H1 (cell line): ENCODE measurements around the gene CD96. TPM values are rescaled to one million over a fixed set of nuclear protein-coding genes. Genes with fewer than 3 reads are reported as not detected.

Experiments used
- CTCF ChIA-PET: fragments of 300-600 bp; sonication (Branson Sonifier 250); formaldehyde crosslinking; loops from one replicate; lab custom pipeline; 2021; ENCODE audit not compliant: partially characterized antibody; lab: Charles Lee
- POLR2A ChIA-PET: fragments of 300-600 bp; sonication (Branson Sonifier 250); formaldehyde crosslinking; loops from one replicate; lab custom pipeline; 2021; ENCODE audit warnings: inconsistent platforms; ENCODE audit not compliant: partially characterized antibody; lab: Charles Lee
- DNase-seq, 2 experiments: peaks; one replicate each; pipeline versions ENCODE4 v3.0.0 to v3.0.0-alpha.2; 2010 to 2022; ENCODE audit warnings: low spot score in 2 of 2, low read depth in 1 of 2, mixed read lengths in 1 of 2
- FAIRE-seq: peaks from 2 replicates; lab custom pipeline; 2011; peaks lifted over from hg19 to GRCh38; lab: Jason Lieb, UNC
- H2AFZ ChIP-seq: 2 replicates; pipeline ENCODE4 v1.8.1; 2012; ENCODE audit warnings: low read length, inconsistent platforms
- H2AK5ac ChIP-seq: 2 replicates; pipeline ENCODE4 v1.6.1; 2013; ENCODE audit warnings: low read depth, low read length
- H2BK120ac ChIP-seq: replicated peaks from 2 replicates; pipeline ENCODE3; 2013; ENCODE audit warnings: low read depth, low read length, inconsistent platforms
- H2BK12ac ChIP-seq: 2 replicates; pipeline ENCODE4 v1.6.1; 2013; ENCODE audit warnings: low read depth, low read length
- H2BK15ac ChIP-seq: 2 replicates; pipeline ENCODE4 v1.6.1; 2013; ENCODE audit warnings: low read length
- H2BK20ac ChIP-seq: 2 replicates; pipeline ENCODE4 v1.6.1; 2013; ENCODE audit warnings: low read length
- H2BK5ac ChIP-seq: 2 replicates; pipeline ENCODE4 v1.6.1; 2013; ENCODE audit warnings: low read depth, low read length
- H3K14ac ChIP-seq: 2 replicates; pipeline ENCODE4 v1.6.1; 2013; ENCODE audit warnings: inconsistent platforms; ENCODE audit not compliant: insufficient read length
- H3K18ac ChIP-seq: 2 replicates; pipeline ENCODE4 v1.6.1; 2013; ENCODE audit warnings: low read length; ENCODE audit errors: extremely low read depth
- H3K23ac ChIP-seq: 2 replicates; pipeline ENCODE4 v1.6.1; 2013; ENCODE audit warnings: inconsistent platforms; ENCODE audit not compliant: insufficient read length
- H3K23me2 ChIP-seq: 2 replicates; pipeline ENCODE4 v1.6.1; 2013; ENCODE audit warnings: low read depth, low read length
- H3K27ac ChIP-seq: 2 replicates; pipeline ENCODE4 v1.6.1; 2011; ENCODE audit warnings: low read depth, low read length, inconsistent platforms
- H3K27me3 ChIP-seq, 4 experiments: replicated peaks in 1 of 4; 1 replicate in 1 of 4; 2 replicates in 3 of 4; pipeline versions ENCODE4 v1.6.1 to v1.8.1; 2011 to 2013; ENCODE audit warnings: low read length in 3 of 4, mild to moderate bottlenecking in 3 of 4, inconsistent platforms in 2 of 4, mixed read lengths in 2 of 4, moderate library complexity in 1 of 4; ENCODE audit not compliant: control insufficient read depth in 3 of 4, insufficient read depth in 3 of 4; ENCODE audit errors: extremely low read depth in 1 of 4
- H3K36me3 ChIP-seq, 4 experiments: 2 replicates each; pipeline versions ENCODE4 v1.6.1 to v1.8.1; 2011 to 2013; ENCODE audit warnings: mild to moderate bottlenecking in 4 of 4, low read length in 3 of 4, moderate library complexity in 2 of 4, control low read depth in 1 of 4, inconsistent platforms in 1 of 4; ENCODE audit not compliant: insufficient read depth in 4 of 4, control insufficient read depth in 2 of 4
- H3K4ac ChIP-seq: replicated peaks from 2 replicates; pipeline ENCODE3; 2013; ENCODE audit warnings: low read length, low read depth, mixed read lengths, inconsistent platforms; ENCODE audit not compliant: insufficient read length
- H3K4me1 ChIP-seq, 4 experiments: replicated peaks in 1 of 4; 1 replicate in 1 of 4; 2 replicates in 3 of 4; pipeline versions ENCODE4 v1.6.1 to v1.8.1; 2011 to 2013; ENCODE audit warnings: low read length in 3 of 4, inconsistent platforms in 2 of 4, mixed read lengths in 1 of 4; ENCODE audit not compliant: insufficient read depth in 4 of 4, control insufficient read depth in 3 of 4
- H3K4me2 ChIP-seq, 2 experiments: 2 replicates each; pipeline versions ENCODE4 v1.6.1 to v1.8.1; 2011 to 2013; ENCODE audit warnings: low read depth in 2 of 2, low read length in 2 of 2, control low read depth in 1 of 2, inconsistent platforms in 1 of 2, mild to moderate bottlenecking in 1 of 2; ENCODE audit not compliant: insufficient read depth in 1 of 2
- H3K4me3 ChIP-seq, 4 experiments: fragments of 200-600, 300-600 bp in 1 of 4; sonication (generic), shearing (Covaris generic), sonication (Bioruptor Twin) in 1 of 4; 2 replicates each; pipeline versions ENCODE4 v1.5.1 to v1.8.1; 2011 to 2016; ENCODE audit warnings: low read length in 4 of 4, low read depth in 3 of 4, control low read depth in 2 of 4, inconsistent platforms in 2 of 4, mild to moderate bottlenecking in 2 of 4, mixed read lengths in 1 of 4, moderate library complexity in 1 of 4; ENCODE audit not compliant: insufficient read depth in 2 of 4; ENCODE audit errors: extremely low read depth in 1 of 4
- H3K56ac ChIP-seq: replicated peaks from 2 replicates; pipeline ENCODE3; 2013; ENCODE audit warnings: low read depth, mild to moderate bottlenecking, mixed read lengths, low read length, inconsistent platforms; ENCODE audit not compliant: insufficient read length
- H3K79me1 ChIP-seq: 2 replicates; pipeline ENCODE4 v1.6.1; 2013; ENCODE audit warnings: low read depth, low read length, control low read depth
- H3K79me2 ChIP-seq, 2 experiments: 2 replicates each; pipeline versions ENCODE4 v1.6.1 to v1.8.1; 2012 to 2013; ENCODE audit warnings: low read length in 2 of 2, mild to moderate bottlenecking in 2 of 2, inconsistent platforms in 1 of 2; ENCODE audit not compliant: insufficient read depth in 2 of 2, control insufficient read depth in 1 of 2
- H3K9ac ChIP-seq, 4 experiments: replicated peaks in 1 of 4; 1 replicate in 1 of 4; 2 replicates in 3 of 4; pipeline versions ENCODE4 v1.6.1 to v1.8.1; 2011 to 2013; ENCODE audit warnings: low read depth in 3 of 4, low read length in 3 of 4, control low read depth in 2 of 4, mild to moderate bottlenecking in 2 of 4, moderate library complexity in 2 of 4, inconsistent platforms in 1 of 4; ENCODE audit errors: extremely low read depth in 1 of 4
- H3K9me3 ChIP-seq, 2 experiments: 2 replicates each; pipeline versions ENCODE4 v1.6.1 to v1.8.1; 2012 to 2013; ENCODE audit warnings: mild to moderate bottlenecking in 2 of 2, moderate library complexity in 2 of 2, control low read depth in 1 of 2, inconsistent platforms in 1 of 2, low read depth in 1 of 2, low read length in 1 of 2, mixed read lengths in 1 of 2; ENCODE audit not compliant: insufficient read depth in 2 of 2
- H4K20me1 ChIP-seq, 2 experiments: replicated peaks in 1 of 2; 2 replicates each; pipeline versions ENCODE3 to v1.8.1; 2011 to 2013; ENCODE audit warnings: inconsistent platforms in 2 of 2, low read length in 2 of 2, mild to moderate bottlenecking in 1 of 2; ENCODE audit not compliant: insufficient read depth in 2 of 2, control insufficient read depth in 1 of 2
- H4K5ac ChIP-seq: 2 replicates; pipeline ENCODE4 v1.6.1; 2013; ENCODE audit warnings: low read length, low read depth, mixed read lengths, inconsistent platforms; ENCODE audit not compliant: insufficient read length
- H4K8ac ChIP-seq: 2 replicates; pipeline ENCODE4 v1.8.0; 2013; ENCODE audit warnings: mild to moderate bottlenecking, moderate library complexity, low read length, inconsistent platforms; ENCODE audit not compliant: insufficient read depth; ENCODE audit errors: extremely low read depth
- H4K91ac ChIP-seq: replicated peaks from 2 replicates; pipeline ENCODE3; 2013; ENCODE audit warnings: low read length, mixed read lengths, inconsistent platforms; ENCODE audit not compliant: insufficient read length
- ASH2L ChIP-seq: fragments of 200-600, 300-600 bp; sonication (generic); IDR thresholded peaks from one replicate; pipeline ENCODE4 v1.7.1; 2017; ENCODE audit warnings: low read length
- SP2 ChIP-seq: IDR thresholded peaks from 2 replicates; pipeline ENCODE4 v1.6.1; 2012; ENCODE audit warnings: mild to moderate bottlenecking, low read length, inconsistent platforms
- SRF ChIP-seq: IDR thresholded peaks from 2 replicates; pipeline ENCODE4 v1.6.1; 2011; ENCODE audit warnings: mild to moderate bottlenecking, low read depth, low read length, moderate library complexity
- TEAD4 ChIP-seq: IDR thresholded peaks from 2 replicates; pipeline ENCODE4 v1.6.1; 2012; ENCODE audit warnings: low read depth, low read length, inconsistent platforms, mixed read lengths
- WGBS, 2 experiments: shearing (Covaris generic) in 1 of 2; methylation state at CpG; one replicate each; pipeline versions ENCODE4 v1.1.6 to v1.1.7; 2013 to 2015; ENCODE audit warnings: low lambda C conversion rate in 2 of 2, mixed read lengths in 2 of 2, inconsistent platforms in 1 of 2, low coverage in 1 of 2, missing lambda C conversion rate in 1 of 2; ENCODE audit not compliant: insufficient replicate concordance in 2 of 2, insufficient coverage in 1 of 2, insufficient read length in 1 of 2; ENCODE audit errors: extremely low coverage in 1 of 2, missing lambda C conversion rate in 1 of 2; 5-methylcytosine and 5-hydroxymethylcytosine counted together
- polyA plus RNA-seq, 7 experiments: library from polyadenylated mRNA; depleted of rRNA in 3 of 7; stranded (reverse) in 5 of 7; unstranded in 2 of 7; fragments of >200 nt in 5 of 7; fragments of 200-250 nt in 2 of 7; gene quantifications; 1 replicate in 5 of 7; 2 replicates in 1 of 7; 4 replicates in 1 of 7; pipeline versions ENCODE4 v1.2.1 to v1.2.3, GENCODE V29; 2011 to 2013; ENCODE audit warnings: missing spikeins in 2 of 7, mixed read lengths in 2 of 7
- total RNA-seq: library from RNA; stranded (reverse); fragmentation: NEBNext Ultra II Directional; extraction: Animal tissue kit (Norgen Biotek cat#: 25700); gene quantifications from 2 replicates; pipeline ENCODE4 v1.2.1, GENCODE V29; 2021

The CD96 gene
- total and polyA plus RNA-seq, 2 of the 8 experiments (the other 6 are each of a cell fraction or from before 2014, with no cell fraction given) = not detected

DNA sequence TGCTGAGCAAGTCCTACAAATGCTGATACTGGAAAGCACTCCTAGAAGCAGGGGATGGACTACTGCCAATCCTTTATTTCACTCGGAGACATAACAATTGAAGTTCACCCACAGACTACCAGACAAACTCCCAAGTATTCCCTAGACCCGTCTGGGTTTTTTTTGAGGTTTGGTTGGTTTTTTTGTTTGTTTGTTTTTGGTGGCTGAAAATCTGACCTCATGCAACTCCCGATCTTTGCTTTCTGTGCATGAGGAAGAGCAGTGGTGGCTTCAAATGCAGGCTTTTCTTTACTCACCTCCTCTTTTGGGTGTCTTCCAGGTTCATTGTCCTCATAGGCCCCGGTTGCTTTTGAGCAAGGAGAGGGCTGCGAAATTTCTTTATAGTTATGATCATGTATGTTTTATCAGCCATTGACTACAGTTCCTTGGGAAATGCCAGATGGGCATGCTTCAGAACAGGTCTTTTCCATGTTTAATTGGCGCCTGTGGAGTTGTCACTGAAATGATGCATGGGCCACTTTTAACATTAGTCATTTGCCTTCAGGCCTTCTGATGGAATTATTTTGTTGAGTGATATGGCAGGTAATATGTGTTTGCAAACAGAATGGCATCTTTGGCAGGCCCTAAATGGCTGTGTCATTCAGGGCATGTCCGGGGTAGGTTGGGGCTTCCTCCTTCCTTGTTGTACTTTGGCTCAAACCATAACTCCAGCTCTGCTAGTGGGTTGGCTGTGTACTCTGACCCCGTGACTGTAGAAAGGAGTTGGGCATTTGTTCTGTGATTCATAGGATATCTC is 134.4 kb downstream of the CD96 start:
- no peak overlapping the region for H2AK5ac ChIP-seq
- no peak for FAIRE-seq
- H2BK12ac ChIP-seq = no peak overlapping the region
- H3K27me3 ChIP-seq = peaks cover 0 to 10% (median 7%) of the 10 kb centered on the region in 4 experiments; a peak in 6 of 7 replicates
- no peak for TF ChIP-seq SRF
- no peak for TF ChIP-seq TEAD4
- TF ChIP-seq SP2 = no peak
- TF ChIP-seq ASH2L = no peak
- H3K23me2 ChIP-seq = peaks cover 10% of the 10 kb centered on the region
- no peak overlapping the region for H2AFZ ChIP-seq
- no peak overlapping the region for H3K4ac ChIP-seq
- no peaks in the 10 kb centered on the region for H3K79me1 ChIP-seq
- POLR2A ChIA-PET = no interaction called here
- H4K91ac ChIP-seq = no peak overlapping the region
- no peaks in the 10 kb centered on the region for H3K9me3 ChIP-seq
- no peak overlapping the region for H2BK5ac ChIP-seq
- H3K23ac ChIP-seq = no peak overlapping the region
- no peaks in the 10 kb centered on the region for H3K79me2 ChIP-seq
- no peak overlapping the region for H3K18ac ChIP-seq
- H4K20me1 ChIP-seq = no peaks in the 10 kb centered on the region
- H4K5ac ChIP-seq = no peak overlapping the region
- no peak overlapping the region; a peak in 1 of 4 replicates for H3K4me2 ChIP-seq
- H2BK20ac ChIP-seq = no peak overlapping the region
- no peak overlapping the region for H2BK120ac ChIP-seq
- H3K4me1 ChIP-seq = peaks cover 0 to 4% (median 3%) of the 10 kb centered on the region in 4 experiments; a peak in 3 of 7 replicates
- DNase-seq = no peak
- 76% methylated on average over 8 of the region's 8 CpGs; no CpG with 5 or more reads in 1 of the 2 experiments for WGBS, 2 experiments
- H3K56ac ChIP-seq = no peak overlapping the region
- CTCF ChIA-PET = interaction anchor here (0.6 to 1.3 kb wide), 2 partner anchors 20 to 1849 kb away, joined by 3 to 5 read pairs; no protein-coding TSS in a partner anchor
- no peak overlapping the region for H2BK15ac ChIP-seq
- no peaks in the 10 kb centered on the region for H3K36me3 ChIP-seq
- no peak overlapping the region for H3K4me3 ChIP-seq
- no peak overlapping the region for H3K27ac ChIP-seq
- H3K14ac ChIP-seq = no peak overlapping the region
- H3K9ac ChIP-seq = no peak overlapping the region
- no peak overlapping the region for H4K8ac ChIP-seq
